DND-41 (cell line): ENCODE data around the gene NCSTN.

Source experiments
- CTCF ChIP-seq: IDR thresholded peaks from 2 replicates; pipeline ENCODE4 v1.5.1; 2012; ENCODE audit warnings: borderline replicate concordance, low read length, moderate library complexity, mild to moderate bottlenecking; ENCODE audit not compliant: poor library complexity, severe bottlenecking; ENCODE audit errors: extremely low read depth
- EZH2 ChIP-seq: IDR thresholded peaks from 3 replicates; pipeline ENCODE4 v1.6.1; 2012; ENCODE audit warnings: borderline replicate concordance, low read depth, mild to moderate bottlenecking, moderate library complexity, low read length, inconsistent platforms; ENCODE audit not compliant: severe bottlenecking

GRCh38 chr1:160363010-160363409 lies 19.8 kb downstream of the NCSTN start:
- TF ChIP-seq CTCF (no peak), EZH2 (no peak)
